Heart right ventricle (tissue), 16 donors: ENCODE results near the gene KIAA0513. TPM values are rescaled to one million over a fixed set of nuclear protein-coding genes. Genes with fewer than 3 reads are reported as not detected.

Experiments
- ATAC-seq, 8 donors: fragments of 200-7000 bp; cut with Tn5 transposase; one replicate each; pipeline ENCODE4 v1.9.1; 2020; ENCODE audit warnings: mild to moderate bottlenecking in 8 of 8, moderate library complexity in 8 of 8, moderate number of reproducible peaks in 1 of 8
- DNase-seq, 2 donors: peaks; one replicate each; pipeline ENCODE4 v3.0.0-alpha.2; 2020
- H3K27ac ChIP-seq, 10 donors: fragments of 200-600 bp; sonication (generic) in 2 of 10; one replicate each; pipeline versions ENCODE4 v1.5.0 to v1.8.0; 2020 to 2022; ENCODE audit warnings: mild to moderate bottlenecking in 3 of 10
- H3K27me3 ChIP-seq, 7 donors: fragments of 200-600 bp; one replicate each; pipeline ENCODE4 v1.8.0; 2021 to 2022; ENCODE audit warnings: mild to moderate bottlenecking in 2 of 7
- H3K36me3 ChIP-seq, 9 donors: fragments of 200-600 bp; sonication (generic) in 1 of 9; one replicate each; pipeline versions ENCODE4 v1.5.0 to v1.8.0; 2020 to 2022; ENCODE audit warnings: mild to moderate bottlenecking in 2 of 9
- H3K4me1 ChIP-seq, 9 donors: fragments of 200-600 bp; sonication (generic) in 1 of 9; one replicate each; pipeline versions ENCODE4 v1.5.0 to v1.8.0; 2020 to 2022; ENCODE audit warnings: mild to moderate bottlenecking in 4 of 9
- H3K4me3 ChIP-seq, 10 donors: fragments of 200-600 bp; sonication (generic) in 2 of 10; one replicate each; pipeline versions ENCODE4 v1.5.0 to v1.8.0; 2020 to 2022; ENCODE audit warnings: mild to moderate bottlenecking in 7 of 10, moderate library complexity in 2 of 10
- H3K9me3 ChIP-seq, 11 donors: fragments of 200-600 bp in 10 of 11; sonication (generic) in 2 of 11; one replicate each; pipeline versions ENCODE4 v1.5.0 to v1.8.0; 2013 to 2022; ENCODE audit warnings: mild to moderate bottlenecking in 2 of 11, control low read depth in 1 of 11, moderate library complexity in 1 of 11
- CTCF ChIP-seq, 9 donors: fragments of 200-600 bp; sonication (generic) in 2 of 9; IDR thresholded peaks; one replicate each; pipeline versions ENCODE4 v1.5.0 to v1.8.0; 2021 to 2022; ENCODE audit warnings: antibody characterized with exemption in 9 of 9, mild to moderate bottlenecking in 5 of 9, moderate library complexity in 1 of 9
- WGBS, 2 donors: extraction: QIAGEN DNeasy Blood & Tissue Kit; methylation state at CpG; one replicate each; pipeline ENCODE4 v1.1.7; 2013; ENCODE audit warnings: inconsistent platforms in 1 of 2; 5-methylcytosine and 5-hydroxymethylcytosine counted together
- intact Hi-C, 10 donors: fragments of 100-400 bp; cut with DNase I; formaldehyde crosslinking; loops; one replicate each; pipeline versions ENCODE4 v1.11.1 to v1.14.2; 2022
- polyA plus RNA-seq, 2 donors: library from polyadenylated mRNA; stranded (reverse); fragments of 200-250 nt; gene quantifications; one replicate each; pipeline ENCODE4 v1.2.3, GENCODE V29; 2013
- total RNA-seq, 10 donors: library from RNA; stranded (reverse); fragmentation: NEBNext Ultra II Directional in 3 of 10; extraction: Animal tissue kit (Norgen Biotek cat#: 25700) in 3 of 10; gene quantifications; one replicate each; pipeline versions ENCODE4 v1.2.1 to v1.2.4, GENCODE V29; 2021 to 2023
- donor health status: Arrhythmogenic right ventricular cardiomyopathy.
- donor health status: ischemic (EF 13 %, LVEDD 7.1; RV severe dilation, severe dysfunction).
- donor health status: healthy with polysubstance abuse.
- donor health status: DM: no; HTN: yes; CAD: no.
- donor health status: DM: no; HTN: no; CAD: no.
- donor health status: ischemic (EF 25% LVEDD 6.9; RV normal size, moderate dysfunction).
- donor health status: ischemic (EF 25% LVEDD 5.7; RV mildly dilated, moderate dysfunction).
- donor health status: healthy.
- donor health status: DM: yes; HTN: yes; CAD: no.
- donor health status: Ischemic cardiomyopathy.
- donor health status: ischemic (EF 35%, LVEDD 5.7; RV mildly dilated, moderate dysfunction).
- donor health status: nonischemic (EF 11% LVEDD 7.7; RV severe dilation, severe dysfunction).
- donor health status: DM: yes; HTN: yes; CAD: no.
- donor health status: PGD.
- donor health status: ischemic (EF 29% LVEDD 5.4; RV normal size, mild dysfunction).
- donor health status: nonischemic (EF 23%, LVEDD 6.1; RV moderate dilation, normal function).

Gene KIAA0513
- total and polyA plus RNA-seq, 12 donors: 2.4 to 10.9 (median 8.3) TPM

- Histone ChIP-seq H3K27ac (peak overlapping the region; percentile 38 to 88 (median 84)), H3K9me3 (no peaks in the 10 kb centered on the region), H3K27me3 (no peaks in the 10 kb centered on the region), H3K36me3 (no peaks in the 10 kb centered on the region), H3K4me3 (peak overlapping the region in 8 of 10 donors; percentile 28 to 49 (median 40)), H3K4me1 (peaks cover 30 to 71% (median 49%) of the 10 kb centered on the region in 9 donors)
- ATAC-seq: no peak
- DNase-seq: no peak
- intact Hi-C loops: loop anchor here in 2 of 10 donors (5.0 to 10.0 kb wide), 2 partner anchors 94 to 97 kb away; no protein-coding TSS in a partner anchor
- WGBS, 2 donors: 70 to 78% methylated on average over 12 of the region's 12 CpGs
- no peak for TF ChIP-seq CTCF (IDR thresholded peaks at IDR 0.05)
Observed at GRCh38 chr16:85138073-85138824, 110.7 kb downstream of the KIAA0513 start.

- Histone ChIP-seq H3K4me1 (peaks cover 32 to 76% (median 57%) of the 10 kb centered on the region in 9 donors), H3K27ac (no peak overlapping the region), H3K9me3 (no peaks in the 10 kb centered on the region), H3K36me3 (no peaks in the 10 kb centered on the region), H3K27me3 (no peaks in the 10 kb centered on the region), H3K4me3 (no peak overlapping the region)
- intact Hi-C loops: loop anchor here in 2 of 10 donors (5.0 to 10.0 kb wide), 2 partner anchors 93 to 96 kb away; no protein-coding TSS in a partner anchor
- DNase-seq (no peak), ATAC-seq (no peak)
- TF ChIP-seq CTCF (IDR thresholded peaks at IDR 0.05): no peak
- WGBS, 2 donors: 78 to 82% methylated on average over 16 of the region's 16 CpGs
Observed at GRCh38 chr16:85138825-85139627, 111.4 kb downstream of the KIAA0513 start.

- 86 to 93% methylated on average over 9 of the region's 9 CpGs for WGBS, 2 donors
- ATAC-seq (no peak), DNase-seq (no peak)
- peaks cover 35 to 76% (median 55%) of the 10 kb centered on the region in 9 donors for H3K4me1 ChIP-seq
- H3K4me3 ChIP-seq: no peak overlapping the region
- intact Hi-C loops: loop anchor here in 2 of 10 donors (5.0 to 10.0 kb wide), 2 partner anchors 92 to 95 kb away; no protein-coding TSS in a partner anchor
- no peak for TF ChIP-seq CTCF (IDR thresholded peaks at IDR 0.05)
- peaks cover 0 to 6% (median 0%) of the 10 kb centered on the region in 11 donors for H3K9me3 ChIP-seq
- H3K27me3 ChIP-seq: no peaks in the 10 kb centered on the region
- no peaks in the 10 kb centered on the region for H3K36me3 ChIP-seq
- H3K27ac ChIP-seq: no peak overlapping the region
Observed at GRCh38 chr16:85139881-85140339, 112.3 kb downstream of the KIAA0513 start.

GRCh38 chr16:85140455-85141012 is 112.9 kb downstream of the KIAA0513 start:
- ATAC-seq (no peak), DNase-seq (no peak)
- TF ChIP-seq CTCF (IDR thresholded peaks at IDR 0.05): no peak
- Histone ChIP-seq H3K27ac (no peak overlapping the region), H3K4me3 (no peak overlapping the region), H3K36me3 (no peaks in the 10 kb centered on the region), H3K4me1 (peaks cover 36 to 76% (median 52%) of the 10 kb centered on the region in 9 donors), H3K27me3 (no peaks in the 10 kb centered on the region), H3K9me3 (peaks cover 0 to 6% (median 0%) of the 10 kb centered on the region in 11 donors)
- intact Hi-C loops: no loop called here
- WGBS, 2 donors: 86 to 91% methylated on average over 12 of the region's 12 CpGs
